Right lobe of liver (tissue), 6 donors: Measurements from ENCODE around the gene TSG101. TPM values are rescaled to one million over a fixed set of nuclear protein-coding genes. Genes with fewer than 3 reads are reported as not detected.

Source experiments
- ATAC-seq, 4 donors: fragments of 200-7000 bp; cut with Tn5 transposase; one replicate each; pipeline ENCODE4 v1.9.1; 2020; ENCODE audit warnings: mild to moderate bottlenecking in 4 of 4, moderate library complexity in 4 of 4
- DNase-seq, 3 donors: peaks; one replicate each; pipeline ENCODE4 v3.0.0-alpha.2; 2020
- H3K27ac ChIP-seq, 3 donors: fragments of 200-600 bp; one replicate each; pipeline ENCODE4 v1.8.0; 2022
- H3K27me3 ChIP-seq, 2 donors: fragments of 200-600 bp; one replicate each; pipeline ENCODE4 v1.8.0; 2022
- H3K36me3 ChIP-seq, 4 donors: fragments of 200-600 bp; sonication (generic) in 1 of 4; one replicate each; pipeline versions ENCODE4 v1.5.1 to v1.8.0; 2017 to 2022; ENCODE audit warnings: control low read depth in 1 of 4
- H3K4me1 ChIP-seq, 4 donors: fragments of 200-600 bp; sonication (generic) in 1 of 4; one replicate each; pipeline versions ENCODE4 v1.5.1 to v1.8.0; 2017 to 2022; ENCODE audit warnings: control low read depth in 1 of 4
- H3K4me3 ChIP-seq, 3 donors: fragments of 200-600 bp; one replicate each; pipeline ENCODE4 v1.8.0; 2022
- H3K9me3 ChIP-seq, 4 donors: fragments of 200-600 bp; sonication (generic) in 1 of 4; one replicate each; pipeline versions ENCODE4 v1.5.1 to v1.8.0; 2017 to 2022; ENCODE audit warnings: control low read depth in 1 of 4
- POLR2A ChIP-seq: fragments of 450-650 bp; IDR thresholded peaks from one replicate; pipeline ENCODE4 v1.6.1; 2017; ENCODE audit warnings: antibody characterized with exemption, mild to moderate bottlenecking
- WGBS: methylation state at CpG from one replicate; pipeline ENCODE4 v1.1.6; 2018; ENCODE audit warnings: low coverage, low lambda C conversion rate; ENCODE audit not compliant: insufficient coverage; ENCODE audit errors: missing lambda C conversion rate; 5-methylcytosine and 5-hydroxymethylcytosine counted together
- intact Hi-C, 2 donors: fragments of 100-400 bp; cut with DNase I; formaldehyde crosslinking; loops; one replicate each; pipeline versions ENCODE4 v1.11.2 to v1.14.1; 2022
- total RNA-seq, 6 experiments: library from RNA; depleted of rRNA in 2 of 6; stranded (reverse); fragments of >200 nt in 2 of 6; fragmentation: NEBNext Ultra II Directional in 3 of 6; extraction: Animal tissue kit (Norgen Biotek cat#: 25700) in 3 of 6; gene quantifications; one replicate each; pipeline versions ENCODE4 v1.1.0 to v1.2.4, GENCODE V29; 2016 to 2023
- TF ChIP-seq, protein P1 (sequence below), 4 donors: fragments of 200-600 bp in 3 of 4; fragments of 450-650 bp in 1 of 4; IDR thresholded peaks; one replicate each; pipeline versions ENCODE4 v1.5.1 to v1.8.0; 2016 to 2022; ENCODE audit warnings: antibody characterized with exemption in 4 of 4, mild to moderate bottlenecking in 2 of 4
- donor health status: DM: no; HTN: yes; CAD: no.
- donor health status: DM: no; HTN: no; CAD: no.
- donor health status: DM: no; HTN: no; CAD: no.
- donor health status: DM: no; HTN: yes; CAD: no.
- donor health status: DM: no; HTN: yes; CAD: no.

Gene TSG101
- total RNA-seq, 6 experiments from 2014 or later, result 15.8 to 68.0 (median 25.7) TPM

DNA sequence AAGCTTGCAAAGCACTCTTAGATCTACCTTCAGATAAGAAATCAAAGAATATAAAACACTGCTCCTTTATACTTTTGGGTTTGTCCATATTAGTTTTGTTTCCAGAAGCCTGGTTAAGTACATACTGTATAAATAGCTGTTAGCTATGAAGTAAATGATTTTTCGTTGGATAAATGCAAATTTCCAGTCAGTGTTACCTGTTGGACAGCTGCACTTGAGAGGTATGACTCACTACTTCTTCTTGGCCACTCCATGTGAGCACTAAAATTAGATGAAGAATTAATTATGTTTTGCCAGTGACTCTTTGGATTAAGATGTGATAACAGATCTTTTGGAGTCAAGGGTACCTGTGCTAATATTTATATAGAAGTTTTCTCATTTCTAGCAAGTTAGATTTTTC lies 9.5 kb upstream of the TSG101 start:
- peaks cover 0 to 6% (median 0%) of the 10 kb centered on the region in 4 donors for H3K36me3 ChIP-seq
- TF ChIP-seq POLR2A, result no peak
- TF ChIP-seq, protein P1, sequence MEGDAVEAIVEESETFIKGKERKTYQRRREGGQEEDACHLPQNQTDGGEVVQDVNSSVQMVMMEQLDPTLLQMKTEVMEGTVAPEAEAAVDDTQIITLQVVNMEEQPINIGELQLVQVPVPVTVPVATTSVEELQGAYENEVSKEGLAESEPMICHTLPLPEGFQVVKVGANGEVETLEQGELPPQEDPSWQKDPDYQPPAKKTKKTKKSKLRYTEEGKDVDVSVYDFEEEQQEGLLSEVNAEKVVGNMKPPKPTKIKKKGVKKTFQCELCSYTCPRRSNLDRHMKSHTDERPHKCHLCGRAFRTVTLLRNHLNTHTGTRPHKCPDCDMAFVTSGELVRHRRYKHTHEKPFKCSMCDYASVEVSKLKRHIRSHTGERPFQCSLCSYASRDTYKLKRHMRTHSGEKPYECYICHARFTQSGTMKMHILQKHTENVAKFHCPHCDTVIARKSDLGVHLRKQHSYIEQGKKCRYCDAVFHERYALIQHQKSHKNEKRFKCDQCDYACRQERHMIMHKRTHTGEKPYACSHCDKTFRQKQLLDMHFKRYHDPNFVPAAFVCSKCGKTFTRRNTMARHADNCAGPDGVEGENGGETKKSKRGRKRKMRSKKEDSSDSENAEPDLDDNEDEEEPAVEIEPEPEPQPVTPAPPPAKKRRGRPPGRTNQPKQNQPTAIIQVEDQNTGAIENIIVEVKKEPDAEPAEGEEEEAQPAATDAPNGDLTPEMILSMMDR (IDR thresholded peaks at IDR 0.05), result no peak
- no peaks in the 10 kb centered on the region for H3K27me3 ChIP-seq
- WGBS, result 88% methylated on average over 1 of the region's 1 CpG
- H3K9me3 ChIP-seq, result no peaks in the 10 kb centered on the region
- intact Hi-C loops, result no loop called here
- ATAC-seq (no peak), DNase-seq (no peak)
- H3K4me3 ChIP-seq, result no peak overlapping the region
- no peak overlapping the region for H3K27ac ChIP-seq
- no peaks in the 10 kb centered on the region for H3K4me1 ChIP-seq

DNA sequence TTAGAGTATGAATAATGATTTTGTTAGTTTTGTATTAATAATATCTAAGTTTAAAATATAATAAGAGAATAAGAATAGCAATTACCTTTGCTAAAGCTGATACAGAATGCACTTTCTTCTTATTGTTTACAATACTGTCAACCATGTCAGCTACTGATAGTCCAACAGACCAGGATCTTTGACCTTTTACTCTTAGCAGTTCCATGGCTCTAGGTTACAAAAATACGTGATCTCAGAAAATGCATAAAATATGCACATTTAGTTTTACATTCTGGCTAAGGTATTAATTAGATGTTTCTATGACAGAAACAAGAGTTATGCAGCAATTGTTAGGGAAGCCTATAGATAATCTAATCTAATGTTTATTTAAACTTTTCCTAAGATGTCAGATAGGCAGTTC lies 7.5 kb upstream of the TSG101 start:
- no peak overlapping the region for H3K27ac ChIP-seq
- no peaks in the 10 kb centered on the region for H3K27me3 ChIP-seq
- ATAC-seq (peak in 3 of 4 donors; percentile 60 to 72 (median 65)), DNase-seq (no peak)
- no peaks in the 10 kb centered on the region for H3K4me1 ChIP-seq
- H3K9me3 ChIP-seq, result no peaks in the 10 kb centered on the region
- 21% methylated on average over 1 of the region's 1 CpG for WGBS
- no peak for TF ChIP-seq POLR2A
- TF ChIP-seq, protein P1 (IDR thresholded peaks at IDR 0.05), result no peak
- H3K4me3 ChIP-seq, result no peak overlapping the region
- H3K36me3 ChIP-seq, result peaks cover 0 to 6% (median 0%) of the 10 kb centered on the region in 4 donors
- intact Hi-C loops, result no loop called here

DNA sequence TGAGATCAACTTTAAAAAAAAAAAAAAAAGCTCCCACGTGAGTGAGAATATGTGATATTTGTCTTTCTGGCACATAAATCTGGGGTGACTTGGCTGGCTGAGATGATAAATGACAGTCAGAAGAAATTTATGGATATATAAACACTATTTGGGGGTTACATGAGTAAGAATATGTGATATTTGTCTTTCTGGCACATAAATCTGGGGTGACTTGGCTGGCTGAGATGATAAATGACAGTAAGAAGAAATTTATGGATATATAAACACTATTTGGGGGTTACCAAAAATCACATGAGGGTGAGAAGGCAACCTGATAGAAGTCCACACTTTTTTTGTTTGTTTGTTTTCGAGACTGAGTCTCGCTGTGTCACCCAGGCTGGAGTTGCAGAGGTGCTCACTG lies 6.6 kb upstream of the TSG101 start:
- H3K36me3 ChIP-seq, result peaks cover 0 to 6% (median 0%) of the 10 kb centered on the region in 4 donors
- no peak overlapping the region for H3K27ac ChIP-seq
- 86% methylated on average over 3 of the region's 3 CpGs for WGBS
- no peaks in the 10 kb centered on the region for H3K4me1 ChIP-seq
- TF ChIP-seq, protein P1 (IDR thresholded peaks at IDR 0.05), result no peak
- no peak for TF ChIP-seq POLR2A
- DNase-seq, result no peak
- no peaks in the 10 kb centered on the region for H3K27me3 ChIP-seq
- intact Hi-C loops, result no loop called here
- no peak overlapping the region for H3K4me3 ChIP-seq
- no peak for ATAC-seq
- no peaks in the 10 kb centered on the region for H3K9me3 ChIP-seq

DNA sequence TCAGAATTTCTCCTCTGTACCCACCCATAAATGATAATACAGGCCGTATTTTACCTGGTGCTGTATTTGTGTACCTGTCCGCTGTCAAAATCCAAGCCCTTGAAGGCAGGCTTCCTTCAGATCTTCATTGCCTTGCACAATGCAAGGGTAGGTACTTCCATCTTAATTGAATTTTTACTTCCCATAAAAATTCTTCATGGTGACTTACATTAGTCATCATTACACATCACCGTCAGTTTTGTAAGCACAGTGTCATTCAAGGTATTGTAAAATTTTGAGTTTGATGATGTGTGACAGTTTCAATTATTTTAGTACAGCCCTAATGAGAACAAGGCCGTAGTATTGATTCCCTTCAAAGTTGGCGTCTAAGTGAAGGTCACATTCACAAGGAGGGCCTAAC lies 770 bp upstream of the TSG101 start:
- Histone ChIP-seq H3K4me3 (peak overlapping the region; percentile 86 to 94 (median 91)), H3K4me1 (peaks cover 0 to 25% (median 9%) of the 10 kb centered on the region in 4 donors), H3K27ac (peak overlapping the region; percentile 92 to 96 (median 95)), H3K9me3 (no peaks in the 10 kb centered on the region), H3K36me3 (no peaks in the 10 kb centered on the region), H3K27me3 (no peaks in the 10 kb centered on the region)
- intact Hi-C loops, result no loop called here
- TF ChIP-seq, protein P1 (IDR thresholded peaks at IDR 0.05), result no peak
- TF ChIP-seq POLR2A, result no peak
- peak in 1 of 4 donors; percentile 2 for ATAC-seq
- no peak for DNase-seq
- WGBS, result 12% methylated on average over 5 of the region's 5 CpGs

DNA sequence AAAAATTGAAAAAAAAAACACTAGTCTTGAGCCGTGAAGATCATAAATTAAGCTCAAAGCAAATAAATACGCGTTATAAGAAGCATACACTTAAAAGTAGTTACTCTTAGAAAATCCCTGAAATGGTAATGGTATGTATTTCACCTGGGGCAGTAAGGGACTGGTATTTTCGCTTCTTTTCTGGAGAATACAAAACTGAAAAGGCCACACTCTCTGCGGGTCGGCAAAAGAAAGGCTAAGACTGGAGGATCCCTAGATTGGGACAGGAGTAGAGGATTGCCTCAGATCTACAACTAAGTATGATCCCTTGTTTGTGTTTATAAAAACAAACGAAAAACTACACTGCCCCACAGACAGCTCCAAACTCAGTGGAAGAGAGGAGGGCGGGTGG lies 617 bp downstream of the TSG101 start:
- peaks cover 0 to 25% (median 9%) of the 10 kb centered on the region in 4 donors for H3K4me1 ChIP-seq
- ATAC-seq, result no peak
- intact Hi-C loops, result no loop called here
- peak overlapping the region; percentile 92 to 96 (median 95) for H3K27ac ChIP-seq
- H3K9me3 ChIP-seq, result no peaks in the 10 kb centered on the region
- H3K36me3 ChIP-seq, result no peaks in the 10 kb centered on the region
- WGBS, result 0% methylated on average over 8 of the region's 8 CpGs
- DNase-seq, result no peak
- no peaks in the 10 kb centered on the region for H3K27me3 ChIP-seq
- peak overlapping the region; percentile 86 to 94 (median 91) for H3K4me3 ChIP-seq
- TF ChIP-seq, protein P1 (IDR thresholded peaks at IDR 0.05), result no peak
- TF ChIP-seq POLR2A, result no peak
